K562 (cell line): ENCODE results near the gene OR3A3.

ENCODE experiments used
- BCLAF1 ChIP-seq, 2 experiments: fragments of 450-650 bp in 1 of 2; IDR thresholded peaks; 2 replicates each; pipeline ENCODE4 v1.6.1; 2011 to 2017; ENCODE audit warnings: low read depth in 2 of 2, antibody characterized with exemption in 1 of 2, borderline replicate concordance in 1 of 2, low read length in 1 of 2, mild to moderate bottlenecking in 1 of 2, mixed read lengths in 1 of 2; ENCODE audit not compliant: control insufficient read depth in 1 of 2
- CEBPZ ChIP-seq: fragments of 150-350 bp; IDR thresholded peaks from 2 replicates; pipeline ENCODE4 v1.6.1; 2014; ENCODE audit warnings: low read depth, mild to moderate bottlenecking, low read length, borderline replicate concordance
- CTCF ChIP-seq, 3 experiments: IDR thresholded peaks in 2 of 3; conservative IDR thresholded peaks in 1 of 3; 2 replicates each; pipeline ENCODE4 v1.5.1; 2011 to 2012; ENCODE audit warnings: low read length in 3 of 3, mild to moderate bottlenecking in 3 of 3, control low read depth in 2 of 3, improper control_type of control experiment in 1 of 3, inconsistent platforms in 1 of 3, low read depth in 1 of 3, mixed read lengths in 1 of 3, moderate library complexity in 1 of 3; ENCODE audit not compliant: insufficient read depth in 2 of 3
- EZH2 ChIP-seq: IDR thresholded peaks from 2 replicates; pipeline ENCODE4 v1.6.1; 2012; ENCODE audit warnings: low read depth, mild to moderate bottlenecking, inconsistent platforms, low read length, borderline replicate concordance
- HNRNPL ChIP-seq: fragments of 200-400 bp; formaldehyde crosslinking; IDR thresholded peaks from 2 replicates; pipeline ENCODE4 v1.6.1; 2017; ENCODE audit warnings: low read depth, mild to moderate bottlenecking, low read length
- ID3 ChIP-seq, 2 experiments: fragments of 250-450 bp in 1 of 2; fragments of 450-650 bp in 1 of 2; sonication (Bioruptor Pico) in 1 of 2; IDR thresholded peaks; 2 replicates each; pipeline versions ENCODE4 v1.6.1 to v1.8.0; 2016 to 2021; ENCODE audit warnings: mild to moderate bottlenecking in 2 of 2, moderate library complexity in 2 of 2, missing compliant biosample characterization in 1 of 2, missing genetic modification characterization in 1 of 2
- MXI1 ChIP-seq: IDR thresholded peaks from 2 replicates; pipeline ENCODE4 v1.6.1; 2011; ENCODE audit warnings: low read depth, mild to moderate bottlenecking, improper control_type of control experiment, low read length
- POLR2A ChIP-seq: fragments of 450-650 bp; conservative IDR thresholded peaks from 2 replicates; pipeline ENCODE4 v1.6.1; 2016
- SIX5 ChIP-seq, 2 experiments: IDR thresholded peaks; 2 replicates each; pipeline ENCODE4 v1.6.1; 2011; ENCODE audit warnings: low read length in 2 of 2, borderline replicate concordance in 1 of 2, low read depth in 1 of 2, mild to moderate bottlenecking in 1 of 2, moderate library complexity in 1 of 2; ENCODE audit not compliant: insufficient read depth in 1 of 2
- SMAD2 ChIP-seq: fragments of 150-350 bp; IDR thresholded peaks from 2 replicates; pipeline ENCODE4 v1.6.1; 2014; ENCODE audit warnings: low read depth, mild to moderate bottlenecking, low read length
- ZBTB17 ChIP-seq: fragments of 450-650 bp; formaldehyde crosslinking; IDR thresholded peaks from 2 replicates; pipeline ENCODE4 v1.4.0; 2020; ENCODE audit warnings: mild to moderate bottlenecking
- ZBTB7A ChIP-seq: IDR thresholded peaks from 2 replicates; pipeline ENCODE4 v1.6.1; 2011; ENCODE audit warnings: low read depth, mild to moderate bottlenecking, low read length, moderate library complexity, borderline replicate concordance; ENCODE audit not compliant: control insufficient read depth
- ZNF239 ChIP-seq: fragments of 250-450 bp; sonication (Bioruptor Pico); IDR thresholded peaks from 2 replicates; pipeline ENCODE4 v1.4.0; 2020; ENCODE audit warnings: mild to moderate bottlenecking
- ZNF639 ChIP-seq, 2 experiments: fragments of 200-800 bp in 1 of 2; sonication (Bioruptor generic) in 1 of 2; sonication (generic) in 1 of 2; formaldehyde crosslinking in 1 of 2; IDR thresholded peaks in 1 of 2; conservative IDR thresholded peaks in 1 of 2; 2 replicates each; pipeline versions ENCODE4 v1.5.0 to v1.6.1; 2016 to 2020; ENCODE audit warnings: missing compliant biosample characterization in 1 of 2, missing genetic modification characterization in 1 of 2, missing genetic modification reagents in 1 of 2

GRCh38 chr17:3415610-3416009 lies 4.4 kb downstream of the OR3A3 start:
- TF ChIP-seq CTCF (IDR thresholded peaks at IDR 0.05 in 2 of 3, conservative IDR thresholded peaks at IDR 0.05 in 1 of 3; ENCODE audit: insufficient read depth in 2 of 3, low read depth in 1 of 3, low read length in 3 of 3) (no peak), EZH2 (no peak), CEBPZ (no peak), POLR2A (no peak), ZNF639 (CRISPR knock-in tag; conservative IDR thresholded peaks at IDR 0.05 in 1 of 2, IDR thresholded peaks at IDR 0.05 in 1 of 2) (no peak), ID3 (CRISPR knock-in tag; IDR thresholded peaks at IDR 0.05) (no peak), ID3 (tag; IDR thresholded peaks at IDR 0.05) (no peak), ZNF239 (CRISPR knock-in tag) (no peak), MXI1 (no peak), ZBTB7A (no peak), BCLAF1 (IDR thresholded peaks at IDR 0.05; ENCODE audit: borderline replicate concordance in 1 of 2, control insufficient read depth in 1 of 2, low read depth in 2 of 2, low read length in 1 of 2) (no peak), ZBTB17 (CRISPR knock-in tag) (no peak), SIX5 (IDR thresholded peaks at IDR 0.05; ENCODE audit: borderline replicate concordance in 1 of 2, insufficient read depth in 1 of 2, low read depth in 1 of 2, low read length in 2 of 2) (no peak), SMAD2 (no peak), HNRNPL (no peak)
